Hypothalamus (tissue), 51 donors: ENCODE data around the gene SPAAR.
A peak's percentile ranks its signal among the peaks of the same experiment; 100 is the strongest.
"Not testable (repeated sequence)": the region's sequence is repeated elsewhere in the genome, so short reads cannot be mapped to it uniquely, and the experiment has no call there.

Source experiments
- DNase-seq, 51 donors: peaks; one replicate each; lab custom pipeline; 2025; lab: John Stamatoyannopoulos, UW

SPAAR gene

DNA sequence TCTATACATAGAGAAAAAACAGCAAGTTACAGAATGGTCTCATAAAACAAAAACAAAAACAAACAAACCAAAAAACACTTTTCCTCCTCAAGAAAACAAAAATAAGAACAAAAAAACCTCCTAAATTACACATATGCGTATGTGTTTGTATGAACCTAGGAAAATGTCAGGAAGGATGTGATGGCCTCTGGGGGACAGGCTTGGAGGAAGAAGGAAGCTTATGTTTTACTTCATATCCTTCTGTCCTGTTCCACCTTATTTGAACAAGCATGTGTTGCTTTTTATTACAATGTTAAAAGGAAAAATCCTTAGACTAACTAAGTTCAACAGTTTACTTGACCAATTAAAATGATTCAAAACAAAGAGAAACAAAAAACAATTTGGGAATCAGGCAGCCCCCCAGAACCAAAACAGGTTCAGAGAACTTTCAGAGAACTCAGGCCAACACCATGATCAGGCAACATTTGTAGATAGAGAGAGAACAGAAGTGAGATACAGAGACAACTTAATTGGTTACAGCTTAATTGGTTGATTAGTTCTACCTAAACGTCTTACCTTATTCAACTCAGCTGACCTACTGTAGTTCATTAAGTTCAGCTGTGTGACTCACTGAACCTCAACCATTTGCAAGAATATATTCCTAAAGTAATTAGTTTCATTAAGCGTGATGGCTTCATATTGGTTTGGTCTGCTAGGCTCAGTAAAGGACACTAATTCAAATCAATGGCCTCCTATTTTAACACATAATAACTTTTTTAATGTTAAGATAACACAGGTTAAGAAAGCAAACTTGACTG is 10.1 kb downstream of the SPAAR start:
- DNase-seq = no peak

DNA sequence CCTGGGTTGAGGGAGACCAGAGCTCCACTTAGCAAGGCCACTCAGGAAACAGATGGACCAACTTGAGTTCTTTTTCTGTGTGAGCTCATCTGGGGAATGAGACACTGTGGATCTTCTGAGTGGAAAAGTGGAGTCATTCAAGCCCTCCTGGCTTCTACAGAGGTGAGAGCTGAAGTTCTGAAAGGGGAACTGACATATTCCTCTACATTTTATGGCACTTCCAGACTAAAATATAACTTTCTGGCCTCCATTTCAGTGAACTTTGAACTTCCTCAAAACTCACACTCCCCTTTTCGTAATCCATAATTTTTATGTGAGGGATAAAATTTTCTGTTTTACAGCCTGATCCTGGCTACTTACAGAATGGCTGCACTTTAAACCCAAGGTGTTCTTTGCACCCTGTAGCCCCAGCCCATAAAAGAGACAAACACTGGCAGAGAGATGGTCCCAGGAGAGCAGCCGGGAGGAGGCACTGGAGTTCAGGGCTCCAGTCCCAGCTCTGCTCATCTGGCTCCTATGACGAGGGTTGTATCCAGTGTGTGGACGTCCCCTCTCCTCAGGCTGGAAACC is 10.8 kb downstream of the SPAAR start:
- no peak for DNase-seq

- DNase-seq = no peak
These were observed 14.3 kb downstream of the SPAAR start for GRCh38 chr9:35923598-35923926.

DNA sequence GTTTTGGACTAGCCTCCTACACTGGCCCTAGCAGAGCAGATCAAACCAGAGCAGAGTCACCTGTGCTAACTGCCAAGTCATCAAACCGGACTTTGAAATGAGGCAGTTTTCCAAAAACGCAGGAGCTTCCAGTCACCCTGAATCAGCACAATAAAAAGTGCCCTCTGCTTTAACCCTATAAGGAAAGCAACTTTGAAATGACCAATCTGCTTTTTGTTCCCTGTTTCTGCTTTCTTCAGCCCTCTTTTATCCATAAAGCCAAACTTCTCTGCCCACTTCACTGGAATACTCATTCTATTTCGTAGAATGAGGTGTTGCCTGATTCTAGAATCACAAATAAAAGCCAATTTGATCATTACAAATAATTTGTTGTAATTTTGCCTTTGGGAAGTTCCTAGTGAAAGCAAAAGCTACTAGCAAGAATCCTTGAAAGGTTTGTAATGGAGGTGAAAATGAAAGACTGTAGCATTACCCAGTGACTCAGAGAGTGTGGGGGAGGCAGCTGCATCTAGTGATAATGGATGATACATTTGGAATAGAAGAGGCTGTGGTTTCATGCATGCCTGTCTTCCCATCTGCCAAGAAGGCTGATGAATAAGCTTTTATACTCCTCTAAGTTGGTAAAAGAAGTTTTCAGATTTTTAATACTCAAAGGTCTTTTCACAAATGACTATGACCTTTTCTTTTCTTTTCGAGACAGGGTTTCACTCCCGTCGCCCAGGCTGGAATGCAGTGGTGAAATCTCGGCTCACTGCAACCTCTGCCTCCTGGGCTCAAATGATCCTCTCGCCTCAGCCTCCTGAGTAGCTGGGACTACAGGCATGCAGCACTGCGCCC is 14.9 kb downstream of the SPAAR start:
- peak in 2 of 51 donors; percentile 23 to 53 for DNase-seq

- DNase-seq = no peak
These were observed 19.5 kb downstream of the SPAAR start for GRCh38 chr9:35928591-35929452.

- no peak for DNase-seq
These were observed 20.1 kb downstream of the SPAAR start for GRCh38 chr9:35929453-35929718.

DNA sequence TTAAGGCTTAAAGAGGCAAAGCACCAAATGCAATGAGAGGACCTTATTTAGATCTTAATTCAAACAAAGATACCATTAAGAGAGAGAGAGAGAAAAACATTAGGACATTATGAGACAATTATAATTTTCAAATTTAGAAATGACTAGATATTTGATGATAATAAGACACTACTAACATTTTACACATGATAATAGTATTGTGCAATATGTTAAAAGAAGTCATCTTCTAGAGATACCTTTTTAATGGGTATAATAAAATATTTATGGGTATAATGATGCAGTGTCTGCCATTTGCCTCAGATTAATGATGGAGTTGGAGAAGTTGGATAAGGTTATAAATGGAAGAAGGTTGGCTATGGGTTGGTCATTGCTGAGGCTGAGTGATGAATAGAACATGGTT is 21.2 kb downstream of the SPAAR start:
- no peak for DNase-seq

GRCh38 chr9:35930989-35931388 is 21.7 kb downstream of the SPAAR start:
- no peak for DNase-seq

DNA sequence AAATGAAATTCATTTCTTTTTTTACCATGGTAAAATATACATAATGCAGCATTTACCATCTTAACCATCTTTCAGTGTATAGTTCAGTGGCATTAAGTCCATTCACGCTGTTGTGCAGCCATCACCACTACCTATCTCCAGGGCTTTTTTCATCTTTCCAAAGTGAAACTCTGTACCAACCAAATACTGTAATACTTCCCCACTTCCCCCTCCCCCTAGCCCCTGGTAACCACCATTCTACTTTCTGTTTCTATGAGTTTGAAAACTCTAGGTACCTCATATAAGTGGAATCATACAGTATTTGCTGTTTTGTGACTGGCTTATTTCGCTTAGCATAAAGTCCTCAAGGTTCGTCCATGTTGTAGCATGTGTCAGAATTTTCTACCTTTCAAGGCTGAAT is 23.4 kb downstream of the SPAAR start:
- no peak for DNase-seq

GRCh38 chr9:35933550-35934067 is 24.3 kb downstream of the SPAAR start:
- DNase-seq = no peak

DNA sequence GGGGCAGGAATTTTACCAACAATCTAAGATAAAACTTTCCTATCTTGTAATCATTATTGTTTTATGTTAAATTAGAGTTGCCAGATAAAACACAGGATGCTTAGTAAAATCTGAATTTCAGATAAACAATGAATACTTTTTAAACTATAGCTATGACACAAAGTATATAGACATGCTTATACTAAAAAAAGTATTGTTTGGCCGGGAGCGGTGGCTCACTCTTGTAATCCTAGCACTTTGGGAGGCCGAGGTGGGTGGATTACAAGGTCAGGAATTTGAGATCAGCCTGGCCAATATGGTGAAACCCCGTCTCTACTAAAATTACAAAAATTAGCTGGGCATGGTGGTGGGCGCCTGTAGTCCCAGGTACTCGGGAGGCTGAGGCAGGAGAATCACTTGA is 24.8 kb downstream of the SPAAR start:
- not testable (repeated sequence) for DNase-seq

DNA sequence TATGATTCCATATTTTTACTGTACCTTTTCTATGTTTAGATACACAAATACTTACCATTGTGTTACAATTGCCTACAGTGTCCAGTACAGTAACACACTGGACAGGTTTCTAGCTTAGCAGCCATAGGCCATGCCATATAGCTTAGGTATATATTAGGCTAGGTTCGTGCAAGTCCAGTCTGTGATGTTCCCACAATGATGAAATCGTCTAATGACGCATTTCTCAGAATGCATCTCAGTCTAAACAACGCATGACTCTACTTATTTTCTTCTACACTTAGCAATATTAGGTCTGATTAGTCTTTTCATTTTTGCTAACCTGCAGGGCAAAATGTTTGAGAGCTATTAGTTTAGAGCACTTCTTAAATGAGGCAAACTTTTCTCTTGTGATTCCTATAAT is 26.0 kb downstream of the SPAAR start:
- no peak for DNase-seq

DNA sequence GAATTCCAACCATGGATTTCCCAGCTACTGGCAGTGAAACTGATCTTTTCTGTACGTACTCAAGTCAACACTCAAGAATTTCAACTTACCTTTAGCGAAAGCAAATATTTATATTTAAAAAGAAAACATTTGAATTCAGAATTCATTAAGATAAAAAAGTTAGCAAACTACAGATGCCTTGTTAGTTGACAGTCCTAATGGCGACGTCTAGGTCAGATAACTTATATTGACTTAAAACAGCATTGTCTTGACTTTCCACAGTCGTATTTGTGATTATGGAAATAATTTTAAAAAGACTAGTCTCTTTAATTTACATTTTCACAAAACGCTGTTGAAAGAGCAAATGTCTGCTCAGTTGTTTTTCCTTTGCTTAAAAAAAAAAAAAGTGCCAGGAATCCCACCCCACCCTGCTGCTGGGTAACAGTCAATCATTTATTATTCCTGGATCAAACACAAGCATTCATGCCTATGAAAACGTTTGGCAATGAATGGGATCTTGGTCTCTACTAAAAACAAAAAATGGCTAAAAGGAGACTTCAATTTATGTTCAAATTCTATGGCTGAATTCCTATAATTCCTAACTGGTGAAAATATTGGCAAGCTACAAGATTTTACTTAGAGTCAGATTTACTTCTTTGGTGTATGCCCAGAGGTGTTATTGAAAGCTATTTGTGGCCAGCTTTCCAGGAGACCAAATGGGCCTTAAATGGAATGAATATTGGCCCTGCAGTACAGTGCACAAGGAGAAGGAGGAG is 26.6 kb downstream of the SPAAR start:
- no peak for DNase-seq

- DNase-seq = no peak
These were observed 27.9 kb downstream of the SPAAR start for GRCh38 chr9:35937227-35937626.

- no peak for DNase-seq
These were observed 29.4 kb downstream of the SPAAR start for GRCh38 chr9:35938474-35939356.

DNA sequence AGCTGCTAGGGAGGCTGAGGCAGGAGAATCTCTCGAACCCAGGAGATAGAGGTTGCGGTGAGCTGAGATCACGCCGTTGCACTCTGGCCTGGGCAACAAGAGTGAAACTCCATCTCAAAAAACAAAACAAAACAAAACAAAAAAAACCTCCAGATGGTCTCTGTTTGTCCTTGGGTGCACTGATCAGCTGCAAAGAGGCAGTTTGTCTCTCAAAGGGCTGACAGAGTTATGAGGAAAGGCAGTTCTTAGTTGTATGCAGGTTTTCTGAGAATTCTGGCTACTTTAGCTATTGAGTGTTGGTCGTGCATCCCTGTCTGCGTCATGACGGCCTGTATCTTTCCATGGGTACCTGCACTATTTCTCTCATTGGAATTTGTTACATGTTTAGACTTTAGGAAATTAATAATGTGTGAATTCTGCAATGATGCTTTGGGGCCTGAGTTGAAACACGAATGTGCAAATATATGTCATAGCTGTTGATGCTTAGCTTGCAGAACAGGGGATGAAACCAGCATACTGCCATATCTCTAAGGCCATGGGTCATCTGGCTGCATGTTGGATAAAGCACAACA is 30.5 kb downstream of the SPAAR start:
- DNase-seq = no peak

DNA sequence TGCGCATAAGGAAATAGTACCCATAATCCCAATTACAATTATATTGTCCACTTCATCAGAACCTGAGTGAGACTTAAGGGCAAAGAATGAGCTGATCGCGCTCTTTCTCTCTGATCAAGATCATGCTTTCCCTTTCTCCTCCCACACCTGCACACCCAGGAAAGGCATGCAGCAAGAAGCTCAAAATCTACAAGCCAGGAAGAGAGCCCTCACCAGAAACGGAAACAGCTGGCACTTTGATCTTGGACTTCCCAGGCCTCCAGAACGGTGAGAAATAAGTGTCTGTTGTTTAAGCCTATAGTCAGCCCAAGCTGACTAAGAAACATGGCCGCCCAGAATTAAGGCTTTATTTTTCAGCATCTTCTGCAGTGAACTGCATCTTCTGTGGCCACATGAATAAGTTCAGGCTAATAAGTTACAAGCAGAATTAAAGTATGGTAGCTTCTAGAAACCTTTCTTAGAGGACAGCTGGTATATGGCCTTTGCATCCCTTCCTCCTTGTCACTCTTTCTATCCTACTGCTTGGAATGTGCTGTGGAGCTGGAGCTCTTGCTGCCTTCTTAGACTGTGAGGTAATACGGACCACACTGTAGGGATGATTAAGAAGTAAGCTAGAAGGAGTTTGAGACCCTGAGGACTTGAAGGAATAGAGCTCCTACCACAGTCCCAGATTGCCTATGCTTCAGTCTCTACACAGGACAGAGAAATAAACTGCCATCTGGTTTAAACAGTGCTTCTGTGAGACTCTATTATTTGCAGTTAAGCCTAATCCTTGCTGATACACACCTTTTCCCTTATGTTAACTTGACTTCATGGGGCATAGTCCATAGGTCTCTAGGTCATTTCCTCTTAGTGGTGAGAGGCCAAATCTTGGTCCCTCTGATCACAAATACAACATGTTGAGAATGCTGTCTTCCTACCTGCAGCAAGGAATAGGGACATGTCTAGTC is 31.4 kb downstream of the SPAAR start:
- DNase-seq = no peak

DNA sequence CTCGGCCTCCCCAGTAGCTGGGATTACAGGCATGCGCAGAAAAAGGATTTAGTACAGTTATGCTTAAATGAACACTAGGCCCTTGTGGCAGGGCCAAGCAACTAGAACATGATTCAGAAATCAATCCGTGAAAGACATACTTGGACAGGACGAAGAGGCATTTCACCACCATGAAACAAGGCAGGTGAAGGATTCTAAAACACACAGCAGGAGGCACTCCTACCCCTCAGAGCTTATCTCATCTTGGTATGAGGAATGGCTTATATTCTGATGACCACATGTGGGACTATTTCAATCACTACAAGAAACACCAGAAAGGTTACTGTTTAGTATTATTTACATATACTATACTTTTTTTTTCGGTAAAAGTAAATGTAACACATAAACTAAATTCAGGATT is 33.0 kb downstream of the SPAAR start:
- no peak for DNase-seq
